ENCODE results near the gene SNX25.
"Not testable (repeated sequence)": the region's sequence is repeated elsewhere in the genome, so short reads cannot be mapped to it uniquely, and the experiment has no call there.

SNX25 gene

GRCh38 chr4:185344743-185345538 is 135.5 kb downstream of the SNX25 start:
- DNase-seq (ENCODE audit: low spot score), result peak; percentile 39

DNA sequence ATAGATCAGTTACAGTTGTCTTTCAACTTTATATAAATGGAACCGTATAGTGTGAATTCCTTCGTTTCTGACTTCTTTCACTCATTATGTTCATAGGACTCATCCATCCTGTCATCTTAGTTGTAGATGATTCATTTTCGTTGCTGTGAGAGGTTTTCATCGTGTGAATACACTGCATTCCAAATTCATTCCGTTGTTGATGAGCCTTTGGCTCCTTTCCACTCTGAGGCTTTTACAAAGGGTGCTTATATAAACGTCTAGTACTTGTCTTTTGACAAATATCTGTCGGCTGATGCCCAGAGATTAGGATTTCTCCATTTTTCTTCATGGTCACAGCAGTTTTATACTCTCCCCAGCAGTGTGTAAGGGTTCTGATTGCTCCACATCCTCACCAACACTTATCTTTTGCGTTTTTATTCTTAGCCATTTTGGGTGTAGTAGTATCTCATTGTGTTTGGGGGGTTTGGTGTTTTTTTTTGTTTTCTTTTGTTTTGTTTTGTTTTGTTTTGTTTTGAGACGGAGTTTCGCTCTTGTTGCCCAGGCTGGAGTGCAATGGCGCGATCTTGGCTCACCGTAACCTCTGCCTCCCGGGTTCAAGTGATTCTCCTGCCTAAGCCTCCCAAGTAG is 137.7 kb downstream of the SNX25 start:
- peak; percentile 26 for DNase-seq (ENCODE audit: low spot score)

- no peak for DNase-seq (ENCODE audit: low spot score)
Observed at GRCh38 chr4:185351691-185352090, 142.3 kb downstream of the SNX25 start.

DNA sequence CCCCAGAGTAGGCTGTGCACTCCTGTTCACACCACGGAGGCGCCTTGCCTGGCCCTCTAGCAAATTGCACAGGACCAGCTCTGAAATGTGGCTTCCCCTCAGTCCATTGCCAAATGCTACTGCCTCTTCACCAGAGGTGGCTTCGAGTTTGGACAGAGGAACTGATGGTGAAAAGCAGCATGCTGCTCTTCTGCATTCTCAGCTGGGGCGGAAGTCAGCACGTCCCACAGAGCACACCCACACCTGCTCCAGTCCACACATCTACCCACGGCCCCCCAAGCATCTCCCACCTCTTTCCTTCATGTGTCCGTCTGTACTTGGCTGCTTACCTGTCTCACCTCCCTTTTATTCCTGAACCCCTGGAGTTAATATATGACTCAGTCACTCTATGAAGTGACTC is 142.8 kb downstream of the SNX25 start:
- no peak for DNase-seq (ENCODE audit: low spot score)

DNA sequence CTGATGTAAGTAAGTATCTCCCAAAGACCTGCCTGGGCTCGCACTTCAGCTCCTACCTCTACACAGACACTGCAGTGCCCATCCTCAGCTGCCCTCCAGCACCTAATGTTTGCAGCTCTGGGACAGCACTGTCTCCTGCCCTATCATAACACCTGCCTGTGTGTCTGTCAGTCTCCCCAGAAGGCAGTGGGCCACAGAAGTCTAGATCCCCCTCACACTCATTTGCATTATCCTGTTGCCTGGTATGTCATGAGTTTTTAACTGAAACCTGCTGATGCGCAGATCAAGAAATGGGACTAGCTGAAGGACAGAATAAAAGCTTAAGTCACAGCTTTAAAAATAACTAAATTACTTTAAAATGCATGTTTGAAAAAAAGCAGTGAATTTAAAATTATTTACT is 143.3 kb downstream of the SNX25 start:
- no peak for DNase-seq (ENCODE audit: low spot score)

- no peak for DNase-seq (ENCODE audit: low spot score)
Observed at GRCh38 chr4:185357211-185357610, 147.8 kb downstream of the SNX25 start.

DNA sequence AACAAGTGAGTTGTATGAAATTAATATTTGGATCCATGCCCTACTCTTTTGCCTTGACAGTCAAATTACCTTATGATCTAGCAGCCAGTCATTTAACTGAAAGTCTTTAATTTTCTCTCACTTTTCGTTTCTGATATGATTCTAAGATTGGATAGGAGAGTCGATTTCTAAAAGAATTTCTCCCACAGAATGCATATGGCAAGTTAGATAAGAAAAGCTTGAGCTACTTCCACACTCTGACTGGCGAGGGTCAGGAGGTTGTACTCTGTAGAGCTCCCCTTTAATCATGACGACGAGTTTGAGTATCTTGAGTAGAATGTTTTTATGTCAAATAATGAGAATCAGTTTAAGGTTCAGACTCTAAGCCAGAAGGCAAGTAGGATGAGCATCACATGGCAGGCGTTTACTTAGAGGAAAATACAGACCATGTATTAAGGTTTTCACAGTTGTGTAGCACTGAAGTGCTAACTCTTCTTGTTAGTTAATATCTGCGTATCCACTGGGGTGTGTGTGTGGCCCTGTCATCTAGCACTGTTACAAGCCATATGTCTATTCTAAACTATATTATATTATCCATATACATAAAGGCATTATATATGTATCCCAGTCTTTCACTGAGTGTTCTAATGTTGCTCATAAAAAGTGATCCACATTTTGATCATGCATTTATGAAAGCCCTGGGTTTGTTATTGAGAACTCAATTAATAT is 148.5 kb downstream of the SNX25 start:
- no peak for DNase-seq (ENCODE audit: low spot score)

GRCh38 chr4:185358514-185358913 is 149.1 kb downstream of the SNX25 start:
- no peak for DNase-seq (ENCODE audit: low spot score)

GRCh38 chr4:185358959-185359358 is 149.6 kb downstream of the SNX25 start:
- no peak for DNase-seq (ENCODE audit: low spot score)

DNA sequence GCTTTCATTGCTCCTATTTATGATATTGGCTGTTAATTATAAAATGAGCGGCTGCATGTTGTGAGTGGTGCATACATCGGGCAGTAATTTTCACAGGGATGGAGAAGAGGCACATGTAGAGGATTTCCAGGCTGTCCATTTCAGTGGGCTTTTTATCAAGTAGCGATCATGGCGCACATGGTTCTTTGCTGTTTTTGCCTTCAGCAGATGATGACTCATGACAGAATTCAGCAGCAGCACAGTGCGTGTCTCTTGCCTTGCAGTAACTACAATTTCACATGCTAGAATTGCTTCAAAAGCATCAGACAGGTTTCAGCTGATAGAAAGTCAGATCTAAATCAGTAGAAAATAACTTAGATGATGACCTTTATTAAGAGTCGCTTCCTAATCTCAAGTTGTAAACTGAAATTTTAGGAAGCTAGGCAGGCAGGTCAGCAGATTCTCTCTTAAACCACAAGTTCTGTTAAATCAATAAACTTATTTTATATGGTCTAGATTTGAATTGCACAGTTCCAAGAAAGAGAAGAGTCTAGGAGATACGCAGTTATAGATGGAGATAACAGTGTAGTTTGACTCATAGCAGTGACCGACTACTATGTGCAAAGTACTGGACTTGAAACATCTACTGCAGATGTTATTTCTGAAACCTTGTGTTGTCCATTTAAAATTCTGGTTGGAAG is 150.5 kb downstream of the SNX25 start:
- no peak for DNase-seq (ENCODE audit: low spot score)

GRCh38 chr4:185361872-185362271 is 152.5 kb downstream of the SNX25 start:
- DNase-seq (ENCODE audit: low spot score), result no peak

DNA sequence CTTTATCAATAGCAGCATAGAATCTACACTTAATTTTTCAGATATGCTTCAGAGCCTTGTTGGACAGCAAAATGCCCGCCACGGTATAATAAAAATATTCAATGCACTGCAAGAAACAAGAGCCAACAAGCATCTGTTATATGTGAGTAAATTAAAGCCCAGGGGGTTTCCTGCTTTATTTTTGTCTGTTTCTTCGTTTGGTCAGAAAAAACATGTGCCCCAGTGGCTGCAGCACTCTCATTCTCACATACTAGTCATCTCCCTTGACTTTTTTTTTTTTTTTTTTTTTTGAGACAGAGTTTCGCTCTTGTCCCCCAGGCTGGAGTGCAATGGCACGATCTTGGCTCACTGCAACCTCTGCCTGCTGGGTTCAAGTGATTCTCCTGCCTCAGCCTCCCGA is 153.2 kb downstream of the SNX25 start:
- DNase-seq (ENCODE audit: low spot score), result not testable (repeated sequence)

DNA sequence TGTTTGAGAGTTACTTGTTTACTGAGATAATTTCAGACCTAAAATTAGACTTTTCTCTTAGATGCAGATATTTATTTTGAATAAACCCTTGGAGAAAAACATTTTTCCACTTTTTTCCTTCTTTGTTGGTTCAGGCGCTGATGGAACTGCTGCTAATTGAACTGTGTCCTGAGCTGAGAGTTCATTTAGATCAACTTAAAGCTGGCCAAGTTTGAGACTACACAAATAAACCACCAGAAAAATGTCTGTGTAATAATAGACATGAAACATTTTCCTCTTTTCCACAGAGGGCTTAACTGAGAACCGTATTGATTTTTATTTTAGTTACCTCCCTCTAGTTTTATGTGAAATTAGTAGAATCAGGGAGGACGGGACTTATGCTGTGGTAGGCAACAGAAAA is 153.9 kb downstream of the SNX25 start:
- DNase-seq (ENCODE audit: low spot score), result no peak

DNA sequence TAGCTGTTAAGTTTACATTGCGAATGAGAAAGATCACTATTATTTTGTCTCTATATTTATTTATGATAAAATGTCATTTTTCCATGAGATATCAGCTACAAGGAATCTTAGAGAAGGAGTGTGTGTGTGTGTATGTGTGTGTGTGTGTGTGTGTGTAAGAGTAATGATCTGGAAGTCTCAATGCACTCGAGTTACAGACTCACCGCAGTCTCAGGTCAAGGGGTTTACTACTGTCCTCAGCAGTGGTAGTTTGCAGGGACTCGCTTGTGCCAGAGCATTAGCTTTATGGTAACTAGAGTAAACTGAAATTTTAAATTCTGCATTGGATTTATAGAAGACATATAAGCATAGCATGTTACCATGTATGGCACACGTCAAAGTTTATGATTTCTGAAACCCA is 155.5 kb downstream of the SNX25 start:
- DNase-seq (ENCODE audit: low spot score), result no peak

DNA sequence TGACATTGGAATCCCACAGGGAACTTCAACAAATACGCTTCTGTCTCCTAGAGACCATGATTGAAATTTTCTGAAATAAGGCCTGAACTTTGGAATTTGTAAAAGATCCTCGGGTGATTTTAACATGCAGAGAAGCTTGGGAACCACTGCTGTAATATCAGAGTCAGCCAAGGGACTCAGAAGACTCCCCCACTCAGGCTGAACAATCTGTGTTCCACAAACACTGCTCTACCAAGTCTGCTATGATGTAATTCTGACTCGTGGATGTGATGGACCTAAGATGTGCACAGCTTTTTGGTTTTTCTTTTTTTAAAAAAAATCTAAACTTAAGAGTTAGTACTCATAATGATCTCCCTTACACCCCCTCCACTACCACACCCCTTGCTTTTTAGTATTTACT is 160.3 kb downstream of the SNX25 start:
- no peak for DNase-seq (ENCODE audit: low spot score)

GRCh38 chr4:185370268-185370949 is 161.0 kb downstream of the SNX25 start:
- DNase-seq (ENCODE audit: low spot score), result no peak

GRCh38 chr4:185371702-185372101 is 162.3 kb downstream of the SNX25 start:
- DNase-seq (ENCODE audit: low spot score), result no peak

- DNase-seq (ENCODE audit: low spot score), result no peak
Observed at GRCh38 chr4:185374027-185374426, 164.6 kb downstream of the SNX25 start.

- no peak for DNase-seq (ENCODE audit: low spot score)
Observed at GRCh38 chr4:185374573-185374972, 165.2 kb downstream of the SNX25 start.

GRCh38 chr4:185378264-185378663 is 168.9 kb downstream of the SNX25 start:
- DNase-seq (ENCODE audit: low spot score), result no peak

DNA sequence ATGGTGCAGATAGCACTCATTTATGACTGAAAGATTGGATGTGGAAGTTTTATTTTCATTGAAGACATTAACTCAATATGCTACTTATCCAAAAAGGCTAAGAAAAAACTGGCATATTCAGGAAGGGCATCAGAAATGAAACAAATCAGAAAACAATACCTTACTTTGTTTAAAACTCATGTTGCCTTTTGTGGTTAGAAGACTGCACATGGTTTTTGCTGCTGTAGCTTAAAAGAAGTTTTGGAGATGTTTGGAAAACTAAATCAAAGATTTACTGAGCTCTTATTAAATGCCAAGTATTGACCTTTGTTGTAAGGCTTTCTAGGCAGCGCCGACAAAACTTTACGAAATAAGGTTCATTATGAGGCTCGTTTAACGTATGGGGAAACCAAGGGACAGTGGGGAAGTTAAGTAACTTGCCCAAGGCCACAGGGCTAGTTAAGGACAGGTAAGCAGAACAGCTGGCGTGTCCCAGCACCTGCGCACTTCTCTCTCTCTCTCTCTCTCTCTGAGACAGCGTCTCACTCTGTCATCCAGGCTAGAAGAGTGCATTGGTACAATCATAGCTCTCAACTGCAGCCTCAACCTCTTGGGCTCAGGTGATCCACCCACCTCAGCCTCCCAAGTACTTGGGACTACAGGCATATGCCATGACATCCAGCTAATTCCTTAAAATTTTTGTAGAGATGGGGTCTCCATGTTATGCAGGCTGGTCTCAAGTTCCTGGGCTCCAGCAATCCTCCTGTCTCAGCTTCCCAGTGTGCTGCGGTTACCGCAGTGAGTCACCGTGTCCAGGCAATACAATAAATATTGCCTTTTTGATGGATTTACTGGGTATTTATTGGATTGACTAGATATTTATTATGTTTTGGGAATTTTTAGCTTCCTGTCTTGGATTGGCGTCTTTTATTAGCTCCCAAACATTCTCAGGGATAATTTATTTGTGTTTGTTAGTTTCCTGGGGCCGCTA is 170.2 kb downstream of the SNX25 start:
- DNase-seq (ENCODE audit: low spot score), result no peak
